Colonic mucosa (tissue), 4 donors: Measurements from ENCODE around the gene MVD. TPM values are rescaled to one million over a fixed set of nuclear protein-coding genes. Genes with fewer than 3 reads are reported as not detected.

Experiments used
- DNase-seq: peaks from one replicate; pipeline ENCODE4 v3.0.0-alpha.2; 2020
- H3K27ac ChIP-seq: fragments of 200-600 bp; one replicate; pipeline ENCODE4 v1.8.0; 2021
- H3K27me3 ChIP-seq: fragments of 200-600 bp; one replicate; pipeline ENCODE4 v1.8.0; 2021
- H3K36me3 ChIP-seq: fragments of 200-600 bp; one replicate; pipeline ENCODE4 v1.8.0; 2021
- H3K4me1 ChIP-seq: fragments of 200-600 bp; one replicate; pipeline ENCODE4 v1.8.0; 2021; ENCODE audit warnings: mild to moderate bottlenecking
- H3K4me3 ChIP-seq: fragments of 200-600 bp; one replicate; pipeline ENCODE4 v1.8.0; 2021
- H3K9ac ChIP-seq, 2 donors: one replicate each; pipeline ENCODE4 v1.7.0; 2013; ENCODE audit warnings: control low read depth in 2 of 2, low read depth in 2 of 2, low read length in 2 of 2
- H3K9me3 ChIP-seq: fragments of 200-600 bp; one replicate; pipeline ENCODE4 v1.8.0; 2021
- CTCF ChIP-seq: fragments of 200-600 bp; IDR thresholded peaks from one replicate; pipeline ENCODE4 v1.8.0; 2022; ENCODE audit warnings: antibody characterized with exemption, mild to moderate bottlenecking
- intact Hi-C: fragments of 100-400 bp; cut with DNase I; formaldehyde crosslinking; loops from one replicate; pipeline ENCODE4 v1.14.1; 2022
- total RNA-seq, 2 donors: library from RNA; stranded (reverse); fragmentation: NEBNext Ultra II Directional in 1 of 2; extraction: Animal tissue kit (Norgen Biotek cat#: 25700) in 1 of 2; gene quantifications; one replicate each; pipeline ENCODE4 v1.2.1, GENCODE V29; 2021
- donor health status: healthy.
- donor health status: DM: no; HTN: no; CAD: no.
- donor health status: DM: no; HTN: no; CAD: no.

Gene MVD
- total RNA-seq, 2 donors from 2014 or later: 86.2 to 132 TPM

- Histone ChIP-seq H3K9me3 (no peaks in the 10 kb centered on the region), H3K4me1 (peaks cover 14% of the 10 kb centered on the region), H3K9ac (peak overlapping the region; percentile 71 to 92), H3K4me3 (peak overlapping the region; percentile 99), H3K36me3 (no peaks in the 10 kb centered on the region), H3K27ac (no peak overlapping the region), H3K27me3 (no peaks in the 10 kb centered on the region)
- intact Hi-C loops: no loop called here
- no peak for TF ChIP-seq CTCF
- no peak for DNase-seq
These were observed 44.3 kb upstream of the MVD start for GRCh38 chr16:88706965-88707826.

GRCh38 chr16:88706229-88706964 lies 43.5 kb upstream of the MVD start, which contains the start of the genes CTU2 and RNF166:
Gene CTU2, plus strand, starts transcription at chr16:88706503. Its CDS starts 28 bp downstream, at chr16:88706531.
Gene RNF166, minus strand, starts transcription at chr16:88706408. Its CDS starts 83 bp downstream, at chr16:88706325.
- no peaks in the 10 kb centered on the region for H3K9me3 ChIP-seq
- peaks cover 14% of the 10 kb centered on the region for H3K4me1 ChIP-seq
- intact Hi-C loops: no loop called here
- H3K36me3 ChIP-seq: no peaks in the 10 kb centered on the region
- H3K27ac ChIP-seq: peak within 1 kb of the TSS; percentile 59
- no peak for TF ChIP-seq CTCF
- H3K27me3 ChIP-seq: no peaks in the 10 kb centered on the region
- H3K9ac ChIP-seq: peak within 1 kb of the TSS; percentile 87 to 92
- H3K4me3 ChIP-seq: peak within 1 kb of the TSS; percentile 99
- peak; percentile 90 for DNase-seq

- no peak for TF ChIP-seq CTCF
- DNase-seq: no peak
- Histone ChIP-seq H3K36me3 (no peaks in the 10 kb centered on the region), H3K4me3 (peak overlapping the region; percentile 99), H3K27me3 (no peaks in the 10 kb centered on the region), H3K4me1 (peaks cover 14% of the 10 kb centered on the region), H3K27ac (peak overlapping the region; percentile 59), H3K9ac (peak overlapping the region; percentile 69 to 87), H3K9me3 (no peaks in the 10 kb centered on the region)
- intact Hi-C loops: no loop called here
These were observed 42.9 kb upstream of the MVD start for GRCh38 chr16:88705801-88706228.

- Histone ChIP-seq H3K27ac (peak overlapping the region; percentile 59), H3K9me3 (no peaks in the 10 kb centered on the region), H3K4me3 (peak overlapping the region; percentile 99), H3K4me1 (peaks cover 14% of the 10 kb centered on the region), H3K36me3 (no peaks in the 10 kb centered on the region), H3K27me3 (no peaks in the 10 kb centered on the region), H3K9ac (peak overlapping the region; percentile 69 to 87)
- TF ChIP-seq CTCF: no peak
- intact Hi-C loops: no loop called here
- DNase-seq: no peak
These were observed 42.3 kb upstream of the MVD start for GRCh38 chr16:88705076-88705684.
